ENCODE measurements around the gene DNAH5.

DNAH5 gene

DNA sequence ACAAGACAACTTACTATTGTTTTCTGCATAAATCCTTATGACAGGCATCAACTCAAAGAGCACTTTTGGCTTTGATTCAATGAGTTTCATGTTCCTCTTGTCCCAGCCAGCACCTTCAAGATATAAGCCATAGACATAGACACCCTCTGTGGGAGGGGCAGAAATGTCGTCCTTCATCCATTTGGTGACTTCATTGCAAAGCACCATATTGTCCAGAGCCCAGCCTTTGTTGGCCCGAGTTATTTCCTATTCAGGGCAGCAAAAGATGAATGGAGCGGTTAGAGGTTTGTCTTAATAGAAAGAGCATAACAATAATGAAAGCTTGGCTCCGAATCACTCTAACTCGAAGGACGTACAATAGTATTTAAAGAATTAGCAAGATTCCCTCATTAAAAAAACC, 243.9 kb downstream of the DNAH5 start:
- no peak for DNase-seq

GRCh38 chr5:13698885-13699284, 245.6 kb downstream of the DNAH5 start:
- no peak for DNase-seq

- DNase-seq = no peak
Measured at GRCh38 chr5:13695076-13695712, 249.3 kb downstream of the DNAH5 start.

GRCh38 chr5:13692172-13692571, 252.3 kb downstream of the DNAH5 start:
- DNase-seq = no peak

- no peak for DNase-seq
Measured at GRCh38 chr5:13676531-13676930, 268.0 kb downstream of the DNAH5 start.

GRCh38 chr5:13674391-13674790, 270.1 kb downstream of the DNAH5 start:
- no peak for DNase-seq

- no peak for DNase-seq
Measured at GRCh38 chr5:13673511-13673910, 271.0 kb downstream of the DNAH5 start.

DNA sequence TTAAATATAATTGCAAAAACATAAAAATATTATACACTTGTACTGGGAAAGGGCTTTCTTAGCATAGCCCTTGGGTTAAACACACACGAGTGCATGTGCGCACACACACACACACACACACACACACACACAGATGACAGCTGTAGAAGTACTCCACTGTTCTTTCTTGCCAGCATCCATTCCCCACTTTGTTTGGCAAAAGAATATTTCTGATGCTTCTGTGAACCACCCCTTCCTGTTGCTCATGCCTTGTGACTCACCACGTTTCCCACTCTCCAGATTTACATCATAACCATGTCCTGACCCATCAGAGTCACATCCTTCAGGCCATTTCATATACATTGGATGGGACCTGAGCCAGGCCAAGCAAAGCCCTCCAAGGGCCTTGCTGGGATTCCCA, 280.1 kb downstream of the DNAH5 start:
- DNase-seq = no peak

DNA sequence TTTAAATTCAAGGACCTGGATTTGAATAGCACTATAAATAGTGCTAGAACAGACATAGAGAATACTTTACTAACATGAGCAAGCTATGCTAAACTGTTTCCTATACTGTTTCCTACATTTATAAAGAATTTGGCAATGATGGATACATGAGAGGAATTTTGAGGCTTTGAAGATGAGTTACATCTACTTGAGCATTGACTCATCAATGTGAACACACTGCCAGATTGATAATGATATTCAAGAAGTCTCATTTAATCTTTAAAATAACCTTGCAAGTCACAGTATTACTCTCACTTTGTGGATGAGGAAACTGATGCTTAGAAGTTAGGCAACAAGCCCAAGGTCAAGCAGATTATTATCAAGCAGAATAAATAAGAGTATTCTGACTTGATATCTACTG, 281.9 kb downstream of the DNAH5 start:
- no peak for DNase-seq

DNA sequence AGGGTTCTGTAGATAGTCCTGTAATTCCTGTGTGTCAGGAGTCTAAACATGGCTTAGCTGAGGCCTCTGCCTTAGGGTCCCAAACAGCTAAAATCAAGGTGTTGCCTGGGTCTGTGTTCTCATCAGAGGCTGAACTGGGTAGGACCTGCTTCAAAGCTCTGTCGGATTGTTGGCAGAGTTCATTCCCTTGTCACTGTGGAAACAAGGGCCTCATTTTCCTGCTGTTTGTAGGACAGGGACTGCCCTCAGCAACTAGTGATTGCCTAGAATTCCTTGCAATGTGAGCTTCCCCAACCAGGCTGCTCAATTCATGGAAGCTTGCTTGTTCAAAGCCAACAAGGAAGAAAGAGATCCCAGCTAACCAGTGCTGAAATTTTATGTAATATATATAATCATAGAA, 283.2 kb downstream of the DNAH5 start:
- DNase-seq = no peak

- no peak for DNase-seq
Measured at GRCh38 chr5:13660072-13660471, 284.4 kb downstream of the DNAH5 start.

DNA sequence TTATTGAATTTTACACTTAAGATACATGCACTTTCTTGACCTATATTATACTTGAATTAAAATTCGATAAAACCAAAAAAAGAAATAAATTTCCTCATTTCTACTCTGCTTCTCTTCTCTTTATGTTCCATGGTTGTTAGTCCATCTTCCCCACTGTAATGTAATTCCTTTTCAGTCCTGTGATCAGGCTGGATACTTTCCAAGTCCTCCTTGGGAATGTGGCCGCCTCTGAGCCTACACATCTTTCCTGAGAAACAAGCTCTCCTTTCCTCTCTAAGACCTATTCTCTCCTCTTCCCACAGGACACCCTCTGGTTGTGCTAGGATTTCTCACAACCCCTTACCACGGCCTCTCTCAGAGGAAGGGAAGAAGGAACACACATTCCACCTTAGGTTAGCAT, 285.1 kb downstream of the DNAH5 start:
- DNase-seq = no peak

DNA sequence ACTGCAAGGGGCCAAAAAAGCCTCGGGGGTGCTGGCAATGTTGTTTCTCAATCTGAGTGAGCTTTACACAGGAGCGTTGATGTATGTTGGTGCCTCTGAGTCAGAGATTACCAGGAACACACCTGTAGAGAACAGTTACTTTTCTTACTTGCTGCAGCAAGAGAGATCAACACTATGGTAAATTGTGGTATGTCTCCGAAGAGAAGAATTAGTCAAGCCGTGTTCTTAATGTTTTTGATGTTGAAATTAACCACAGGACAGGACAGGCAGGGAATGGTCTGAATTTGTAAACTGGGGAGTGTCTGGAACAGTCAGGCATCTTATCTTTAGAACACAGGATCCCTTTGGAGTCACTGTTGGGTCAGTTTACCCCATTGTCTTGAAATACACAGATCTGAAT, 285.7 kb downstream of the DNAH5 start:
- DNase-seq = no peak

DNA sequence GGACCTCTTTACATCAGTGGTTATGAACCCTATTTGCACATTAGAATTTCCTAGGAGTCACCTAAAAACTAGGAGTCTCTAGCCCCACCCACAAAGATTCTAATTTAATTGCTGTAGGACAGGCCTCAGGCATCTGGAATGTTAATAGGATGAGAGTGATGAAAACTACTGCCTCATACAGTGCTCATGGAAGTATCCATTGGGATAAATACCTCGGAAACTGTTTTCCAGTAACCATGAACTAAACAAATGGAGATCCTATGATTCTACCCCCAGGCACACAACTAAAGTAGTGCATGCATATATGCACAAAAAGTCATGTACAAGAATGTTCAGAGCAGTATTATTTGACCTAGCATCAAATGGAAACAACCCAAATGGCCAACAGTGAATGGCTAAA, 286.3 kb downstream of the DNAH5 start:
- no peak for DNase-seq

DNA sequence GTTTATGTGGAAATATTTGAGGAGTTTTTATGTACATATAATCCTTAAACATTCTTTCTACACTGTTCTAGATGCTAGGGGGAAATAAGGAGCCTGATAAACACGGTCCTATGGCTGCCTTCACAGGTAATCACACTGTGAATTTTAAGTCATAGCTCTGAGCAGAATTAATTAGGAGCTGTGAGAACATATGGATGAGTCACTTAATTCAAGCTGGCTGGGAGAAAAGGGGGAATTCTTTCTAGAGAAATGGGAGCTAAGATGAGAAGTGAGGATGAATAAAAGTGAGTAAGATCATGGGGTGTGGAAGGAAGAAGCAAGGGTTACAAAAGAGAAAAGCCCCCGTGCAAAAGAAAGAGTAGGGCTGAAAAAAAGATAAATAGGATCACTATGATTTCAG, 290.8 kb downstream of the DNAH5 start:
- DNase-seq = no peak

DNA sequence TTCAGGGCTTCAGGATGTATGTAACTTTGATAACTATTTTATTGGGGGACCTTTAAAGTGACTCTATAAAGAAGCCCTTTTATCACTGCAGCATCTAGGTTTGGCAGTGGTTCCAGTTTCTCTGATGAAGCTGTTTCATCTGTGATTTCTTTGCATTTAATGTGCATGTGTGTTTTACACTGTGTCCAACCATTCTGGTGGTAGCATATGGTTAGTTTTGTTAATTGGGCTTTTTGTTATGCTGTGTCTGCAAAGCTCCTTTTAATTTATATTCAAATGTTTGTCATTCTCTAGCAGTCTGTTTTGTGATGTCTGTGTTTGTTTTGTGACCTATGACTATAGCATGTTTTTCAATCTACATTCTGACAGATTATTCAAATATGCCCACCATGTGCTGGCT, 294.8 kb downstream of the DNAH5 start:
- DNase-seq = no peak

GRCh38 chr5:13648822-13649221, 295.7 kb downstream of the DNAH5 start:
- DNase-seq = no peak

DNA sequence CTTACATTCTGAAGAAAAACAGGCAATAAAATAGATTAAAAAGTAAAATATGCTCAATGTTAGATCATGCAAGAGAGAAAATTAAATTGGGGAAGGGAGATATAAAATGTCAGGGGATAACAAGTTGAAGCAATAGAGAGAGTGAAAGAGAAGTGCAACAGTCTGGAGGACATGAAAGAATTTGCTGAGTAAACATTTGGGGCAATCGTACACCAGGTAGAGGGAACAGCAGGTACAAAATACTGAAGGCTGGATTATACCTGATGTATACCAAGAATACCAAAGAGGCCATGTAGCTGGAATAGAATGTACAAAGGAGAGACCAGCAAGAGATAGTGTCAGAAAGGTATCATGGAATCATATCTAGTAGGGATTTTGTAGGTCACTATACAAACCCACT, 300.8 kb downstream of the DNAH5 start:
- no peak for DNase-seq

DNA sequence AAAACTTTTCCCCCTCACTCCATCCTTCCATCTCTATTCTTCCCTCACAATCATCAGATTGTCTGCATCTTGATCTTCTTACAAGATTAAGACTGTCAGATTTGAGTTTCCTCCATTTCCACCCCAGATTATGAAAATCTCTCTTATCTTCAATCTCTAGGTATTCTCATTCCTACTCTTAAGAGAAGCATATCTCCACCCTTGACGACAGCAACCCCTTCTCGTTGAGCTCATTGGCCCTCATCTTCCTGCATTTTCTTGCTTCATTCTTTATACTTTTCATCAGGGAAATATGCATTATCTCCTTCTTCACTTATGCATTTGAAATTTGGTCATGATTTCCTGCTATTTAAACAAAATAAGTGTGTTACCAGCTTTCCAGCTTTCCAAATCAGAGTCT, 301.3 kb downstream of the DNAH5 start:
- DNase-seq = no peak

Measured in stimulated activated CD4-positive, alpha-beta T cell treated with anti-CD3 and anti-CD28 coated beads, Interleukin-4, amount 100 ng/mL, for 4 hours (primary cell).